GM23338 (cell line): ENCODE data around the gene SCGB1C2.

Experiments
- CTCF ChIP-seq, 2 experiments: fragments of 200-600 bp in 1 of 2; sonication (generic) in 1 of 2; conservative IDR thresholded peaks; 2 replicates each; pipeline versions ENCODE4 v1.5.1 to v1.6.1; 2016 to 2017; ENCODE audit warnings: antibody characterized with exemption in 2 of 2, low read depth in 2 of 2, mild to moderate bottlenecking in 2 of 2, moderate library complexity in 1 of 2
- EZH2 ChIP-seq: fragments of 200-600 bp; sonication (generic); IDR thresholded peaks from one replicate; pipeline ENCODE4 v1.8.0; 2017; ENCODE audit warnings: antibody characterized with exemption, mild to moderate bottlenecking, low read depth; ENCODE audit not compliant: unreplicated experiment
- EZH2phosphoT487 ChIP-seq: fragments of 200-600 bp; sonication (generic); IDR thresholded peaks from one replicate; pipeline ENCODE4 v1.8.1; 2018; ENCODE audit warnings: antibody characterized with exemption; ENCODE audit not compliant: unreplicated experiment
- POLR2AphosphoS5 ChIP-seq: IDR thresholded peaks from 2 replicates; pipeline ENCODE4 v1.6.1; 2016; ENCODE audit warnings: antibody characterized with exemption, low read depth
- ZNF114 ChIP-seq: fragments of 250-450 bp; sonication (Bioruptor Pico); IDR thresholded peaks from 2 replicates; pipeline ENCODE4 v1.5.0; 2020; ENCODE audit warnings: mild to moderate bottlenecking, moderate library complexity

- TF ChIP-seq CTCF (conservative IDR thresholded peaks at IDR 0.05; ENCODE audit: low read depth in 2 of 2) (no peak), EZH2 (no peak), EZH2phosphoT487 (no peak), POLR2AphosphoS5 (no peak), ZNF114 (CRISPR knock-in tag) (no peak)
Observed at GRCh38 chr17:151886-152859, 14.8 kb downstream of the SCGB1C2 start.
